NCI-H2029 (cell line): ENCODE measurements around the gene MARK3.
A peak's percentile ranks its signal among the peaks of the same experiment; 100 is the strongest.
"Not testable (repeated sequence)": the region's sequence is repeated elsewhere in the genome, so short reads cannot be mapped to it uniquely, and the experiment has no call there.

Experiments used
- DNase-seq: peaks from one replicate; lab custom pipeline; 2025; lab: John Stamatoyannopoulos, UW

Gene MARK3

GRCh38 chr14:103514596-103515421 lies 129.6 kb downstream of the MARK3 start:
- DNase-seq: no peak

DNA sequence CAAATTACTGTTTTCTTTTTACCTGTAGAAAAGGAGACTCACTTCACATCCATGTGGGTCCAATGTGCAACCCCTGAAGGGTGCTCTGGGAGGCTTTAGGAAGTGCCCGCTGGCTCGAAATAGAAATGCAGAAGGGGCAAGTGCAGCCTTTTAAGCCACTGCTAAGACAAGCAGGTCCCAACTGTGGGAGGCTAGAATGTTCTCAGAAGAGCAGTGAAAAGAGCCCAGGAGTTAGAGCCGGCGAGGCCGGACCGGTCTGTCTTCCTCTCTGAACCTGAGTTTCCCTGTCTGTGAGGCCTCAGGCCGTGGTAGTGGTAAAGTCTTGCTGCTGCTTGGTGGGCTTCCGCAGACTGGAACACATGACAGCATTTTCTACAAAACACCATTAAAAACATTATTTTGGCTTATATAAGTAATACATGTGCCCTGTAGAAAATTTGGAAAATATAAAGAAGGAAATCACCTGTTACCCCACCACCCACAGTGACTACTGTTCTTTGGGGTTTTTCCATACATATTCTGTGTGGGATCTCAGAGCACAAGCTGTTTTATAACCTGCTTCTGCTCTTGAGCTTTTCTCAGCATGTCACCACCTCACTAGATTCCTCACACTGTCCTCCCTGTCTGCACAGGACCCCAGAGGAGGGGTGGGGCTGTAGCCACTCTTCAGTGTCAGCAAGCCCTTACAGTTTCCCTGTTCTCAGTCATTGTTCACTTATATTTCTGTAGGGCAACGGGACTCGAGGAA lies 131.4 kb downstream of the MARK3 start:
- DNase-seq: no peak

- DNase-seq: no peak
Observed at GRCh38 chr14:103517174-103517566, 132.0 kb downstream of the MARK3 start.

GRCh38 chr14:103517721-103518421 lies 132.7 kb downstream of the MARK3 start:
- no peak for DNase-seq

DNA sequence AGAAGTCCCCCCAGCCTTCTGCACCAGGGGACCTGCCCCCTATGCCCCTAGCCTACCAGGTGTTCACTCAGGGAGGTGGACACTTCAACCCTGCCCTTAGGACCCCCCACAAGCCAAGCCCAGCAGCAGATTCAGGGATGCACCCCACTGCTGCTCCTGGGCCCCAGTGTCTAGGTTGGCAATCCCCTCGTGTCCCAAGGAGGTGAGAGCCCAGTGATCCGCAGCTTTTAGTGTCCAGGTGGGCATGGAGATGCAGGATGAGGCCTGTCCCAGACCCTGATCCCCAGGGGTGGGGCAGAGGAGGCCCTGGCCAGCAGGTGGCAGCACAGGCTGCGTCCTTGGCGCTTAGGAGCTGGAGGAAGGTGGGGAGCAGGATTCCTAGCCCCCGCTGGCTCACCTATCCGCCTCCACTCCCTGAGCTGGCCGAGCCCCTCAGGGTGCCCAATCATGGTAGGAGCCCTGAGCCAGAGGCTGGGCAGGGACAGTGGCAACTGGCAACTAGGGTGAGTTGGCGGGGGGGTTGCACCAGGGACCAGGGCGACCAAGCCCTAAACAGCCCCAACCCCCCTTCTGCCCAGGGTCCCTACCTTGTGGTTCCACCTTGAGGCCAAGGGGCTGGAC lies 133.3 kb downstream of the MARK3 start:
- DNase-seq: peak; percentile 14

- no peak for DNase-seq
Observed at GRCh38 chr14:103519043-103519836, 134.0 kb downstream of the MARK3 start.

DNA sequence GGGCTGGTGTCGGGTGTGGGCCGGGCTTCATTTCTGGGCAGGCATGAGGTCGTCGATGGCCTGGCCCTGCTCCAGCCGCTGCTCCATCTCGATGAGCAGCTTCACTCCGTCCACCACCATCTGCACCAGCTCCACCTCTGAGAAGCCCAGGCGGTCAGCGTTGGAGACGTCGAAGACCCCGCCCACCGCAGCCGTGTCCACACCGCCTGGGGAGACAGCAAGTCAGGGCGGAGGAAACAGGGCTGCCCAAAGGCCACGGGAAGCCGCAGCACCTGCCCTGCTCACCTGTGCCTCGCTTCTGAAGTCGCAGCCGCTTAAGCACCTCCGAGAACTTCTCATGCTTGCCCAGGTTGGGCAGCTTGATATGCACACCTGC lies 134.6 kb downstream of the MARK3 start:
- no peak for DNase-seq

DNA sequence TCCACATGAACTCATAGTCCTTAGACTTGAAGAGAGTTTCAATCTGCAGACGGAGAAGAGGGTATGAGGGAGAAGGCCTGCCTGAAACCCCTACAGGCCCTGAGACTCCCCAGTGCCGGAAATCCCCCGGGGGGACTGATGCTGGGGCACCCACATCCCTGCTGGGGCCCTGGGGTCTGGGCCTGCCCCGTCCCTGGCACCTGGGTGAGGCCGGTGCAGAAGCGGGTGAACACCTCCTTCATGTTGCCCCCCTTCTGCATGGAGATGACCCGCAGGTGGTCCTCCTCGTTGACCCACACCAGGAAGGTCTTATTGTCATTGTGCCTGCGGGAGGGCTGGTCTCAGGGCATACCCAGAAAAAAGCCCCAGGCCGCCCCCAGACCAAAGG lies 135.0 kb downstream of the MARK3 start:
- DNase-seq: no peak

GRCh38 chr14:103520657-103521437 lies 135.6 kb downstream of the MARK3 start:
- DNase-seq: peak; percentile 53

DNA sequence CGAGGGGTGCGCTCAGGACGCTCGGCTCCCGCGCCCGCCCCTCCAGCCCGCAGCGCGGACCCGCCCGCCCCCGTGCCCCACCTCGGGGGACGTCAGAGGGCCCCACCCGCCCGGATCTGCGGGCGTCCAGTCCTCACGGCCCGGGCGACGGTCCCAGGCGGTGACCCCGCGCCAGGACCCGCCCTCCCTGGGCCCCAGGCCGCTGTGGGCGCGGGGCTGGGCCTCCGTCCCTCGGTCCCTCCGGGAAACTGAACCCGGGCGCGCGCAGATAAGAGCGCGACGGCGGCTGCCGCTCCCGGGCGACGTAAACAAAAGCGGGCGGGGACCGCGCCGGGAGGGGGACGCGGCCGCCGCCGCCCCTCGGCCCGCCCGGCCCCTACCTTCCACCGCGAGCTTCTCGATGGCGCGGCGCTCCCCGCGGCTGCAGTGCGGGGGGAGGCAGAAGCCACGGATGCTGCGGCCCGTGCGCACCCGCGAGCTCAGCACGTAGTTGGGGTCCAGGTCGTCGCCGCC lies 136.3 kb downstream of the MARK3 start:
- DNase-seq: no peak

DNA sequence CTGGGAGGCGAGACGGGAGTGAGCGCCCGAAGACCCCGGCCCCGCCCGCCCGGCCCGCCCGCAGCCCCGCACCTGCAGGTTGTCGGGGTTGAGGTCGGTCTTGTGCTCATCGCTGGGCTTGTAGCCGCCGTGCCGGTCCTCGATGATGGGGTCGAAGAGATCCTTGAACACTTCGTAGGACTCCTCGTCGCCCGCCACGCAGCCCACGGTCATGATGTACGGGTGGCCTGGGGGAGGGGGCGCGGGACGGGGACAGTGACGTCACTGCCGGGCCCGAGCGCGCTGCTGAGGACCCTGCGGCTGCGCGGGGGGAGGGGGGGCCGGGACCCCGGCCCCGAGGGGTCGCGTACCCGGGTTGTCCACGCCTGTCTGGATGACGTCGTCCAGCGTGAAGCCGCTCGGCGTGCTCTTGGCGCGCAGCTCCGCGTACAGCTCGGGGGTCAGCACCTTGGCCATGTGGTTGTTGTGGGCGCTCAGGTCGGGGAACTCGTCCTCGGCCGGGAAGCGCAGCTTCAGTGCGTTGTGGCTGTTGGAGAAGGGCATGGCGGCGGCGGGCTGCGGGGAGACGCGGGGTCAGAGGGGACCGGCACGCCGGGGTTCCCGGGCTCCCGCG lies 136.8 kb downstream of the MARK3 start:
- DNase-seq: no peak

DNA sequence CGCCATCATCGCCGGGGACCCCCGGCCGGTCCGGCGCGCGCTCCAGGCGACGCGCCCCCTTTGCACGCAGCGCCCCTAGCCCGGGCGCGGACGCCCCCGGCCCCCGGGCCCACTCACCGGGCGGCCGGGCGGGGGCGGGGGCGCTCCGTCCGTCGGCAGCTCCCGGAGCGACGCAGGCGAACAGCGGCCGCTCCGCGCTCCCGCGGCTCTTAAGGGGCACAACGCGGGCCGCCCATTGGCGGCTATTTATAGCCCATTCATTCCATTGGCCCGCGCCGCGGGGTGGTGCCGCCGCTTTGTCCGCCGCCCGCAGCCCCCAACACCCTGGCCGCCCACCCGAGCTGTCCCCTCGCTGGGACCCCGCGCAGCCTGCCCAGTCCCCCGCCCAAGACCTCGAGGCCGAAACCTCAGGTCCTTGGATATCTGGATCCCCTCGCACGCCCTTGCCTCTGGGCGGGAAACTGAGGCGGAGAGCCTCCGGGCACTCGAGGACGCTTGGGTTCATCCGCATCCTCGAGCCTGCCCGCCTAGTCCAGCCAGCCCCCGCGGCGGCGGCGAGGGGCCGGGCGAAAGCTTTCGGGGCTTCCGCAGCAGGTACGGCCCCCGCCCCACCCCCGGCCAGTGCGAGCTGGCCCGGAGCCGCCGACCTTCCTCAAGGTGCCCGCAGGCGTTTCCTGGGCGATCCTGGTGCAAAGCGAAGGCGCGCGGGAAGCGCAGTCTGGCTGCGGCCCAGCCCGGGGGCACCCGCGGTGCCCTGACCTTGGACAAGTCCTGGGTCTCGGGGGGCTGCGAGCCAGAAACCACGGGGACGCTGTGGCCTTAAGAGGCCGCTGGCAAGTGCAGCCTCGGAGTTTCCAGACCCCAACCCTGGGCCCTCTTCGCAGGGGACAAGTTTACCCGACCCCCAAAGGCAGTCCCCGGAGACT lies 137.7 kb downstream of the MARK3 start, which contains the start of gene CKB:
TSS of gene CKB (minus strand) at position 182 of the 926 bp plus-strand sequence. CDS start 337 bp downstream, outside the sequence.
- peak; percentile 23 for DNase-seq

DNA sequence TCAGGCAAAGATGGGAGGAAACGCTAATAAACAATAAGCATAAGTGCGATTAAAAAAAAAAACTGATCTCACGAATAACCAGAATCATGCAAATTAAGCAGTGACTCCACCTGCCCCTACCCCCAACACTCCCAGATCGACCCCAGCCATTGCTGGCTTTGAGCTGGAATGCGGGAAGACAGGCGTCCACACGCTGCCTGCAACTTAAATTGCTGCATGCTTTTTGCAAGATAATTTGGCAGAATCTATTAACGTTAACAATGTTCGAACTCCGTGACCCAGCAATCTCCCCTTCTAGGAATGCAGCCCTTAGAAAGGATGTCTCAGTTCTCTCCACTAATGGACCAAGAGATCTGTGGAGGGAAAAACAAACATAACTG lies 138.3 kb downstream of the MARK3 start:
- no peak for DNase-seq

DNA sequence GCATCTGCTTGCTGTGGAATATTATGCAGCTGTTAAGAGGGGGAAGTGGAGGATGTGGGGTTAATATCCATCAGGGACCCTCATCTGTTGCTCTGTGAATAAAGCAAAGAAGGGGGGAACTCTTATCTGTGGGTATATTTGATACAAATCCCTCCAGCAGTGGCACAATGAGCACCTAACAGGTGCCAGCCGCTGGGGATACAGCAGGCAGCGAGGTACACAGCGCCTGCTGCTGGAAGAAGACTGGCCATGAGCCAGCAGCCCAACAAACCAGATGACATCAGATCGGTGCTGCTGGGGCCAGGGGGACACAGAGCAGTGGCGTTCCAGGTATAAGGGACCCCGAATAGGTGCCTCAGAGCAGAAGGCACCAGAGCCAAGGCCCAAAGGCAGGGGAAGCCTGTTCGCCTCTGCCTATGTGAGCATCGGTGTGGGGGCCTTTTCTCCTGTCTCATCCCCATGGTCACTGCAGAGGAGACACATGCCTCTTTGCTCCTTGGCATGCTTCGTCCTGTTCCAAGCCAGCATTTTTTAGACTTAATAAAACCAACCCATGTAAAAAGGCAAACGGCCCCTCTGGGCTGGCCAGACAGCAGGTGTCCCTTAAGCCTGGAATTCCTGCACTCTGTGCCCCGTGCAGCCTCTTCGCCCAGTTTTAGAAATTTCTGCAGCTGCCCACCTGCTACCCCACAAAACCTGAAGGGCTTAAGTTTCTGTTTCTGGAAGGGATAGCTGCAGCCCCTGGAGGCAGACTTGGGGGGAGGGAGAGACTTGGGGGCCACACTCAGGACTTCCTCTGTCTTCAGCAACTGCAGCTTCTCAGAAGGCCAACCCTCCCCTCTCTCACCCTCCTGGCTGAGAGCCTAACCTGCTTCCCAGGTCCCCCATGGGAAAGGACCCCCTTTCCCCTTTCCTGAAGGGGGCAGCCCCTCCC lies 139.1 kb downstream of the MARK3 start:
- DNase-seq: no peak

GRCh38 chr14:103525430-103526246 lies 140.4 kb downstream of the MARK3 start:
- DNase-seq: not testable (repeated sequence)

DNA sequence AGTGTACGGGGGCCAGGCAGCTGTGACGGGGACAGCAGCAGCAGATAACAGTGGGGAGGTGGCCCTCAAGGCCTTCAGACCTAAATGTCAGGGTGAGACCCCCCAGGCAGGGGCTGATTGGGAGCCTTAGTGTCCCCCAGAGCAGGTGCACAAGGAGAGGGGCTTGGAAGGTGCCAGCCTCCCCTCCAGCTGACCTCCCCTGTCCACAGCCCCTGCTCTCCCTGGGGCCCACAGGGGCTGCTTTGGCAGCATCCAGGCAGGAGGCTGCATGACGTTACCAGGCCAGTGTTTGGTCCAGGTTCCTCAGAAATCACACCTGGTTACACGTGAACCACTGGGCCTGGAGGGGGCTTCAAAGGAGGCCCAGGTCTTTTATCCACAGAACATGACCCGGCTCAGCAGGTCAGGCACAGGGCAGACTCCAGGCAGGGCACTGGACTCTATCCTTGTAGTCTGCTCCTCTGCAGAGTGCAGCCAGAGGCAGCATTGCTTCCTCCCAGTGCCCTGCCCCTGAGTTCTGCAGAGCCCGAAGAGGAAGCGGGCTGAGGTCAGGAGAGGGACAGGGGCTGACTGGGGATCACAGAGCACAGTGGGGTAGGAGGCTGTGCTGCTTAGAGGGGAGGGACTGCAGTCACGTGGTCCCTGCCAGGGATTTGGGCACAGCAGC lies 141.2 kb downstream of the MARK3 start:
- no peak for DNase-seq
